Glomerular endothelial cell (primary cell): Measurements from ENCODE around the gene ZNF280B. TPM values are rescaled to one million over a fixed set of nuclear protein-coding genes. Genes with fewer than 3 reads are reported as not detected.
"Not testable (repeated sequence)": the region's sequence is repeated elsewhere in the genome, so short reads cannot be mapped to it uniquely, and the experiment has no call there.

Experiments
- DNase-seq: peaks from one replicate; pipeline ENCODE4 v3.0.0-alpha.2; 2011; ENCODE audit warnings: low read depth, low spot score; ENCODE audit errors: extremely low read depth
- total RNA-seq: library from RNA; depleted of rRNA; stranded (reverse); fragments of >200 nt; gene quantifications from 2 replicates; pipeline ENCODE4 v1.2.3, GENCODE V29; 2015

ZNF280B gene
- total RNA-seq, 1 donor from 2014 or later: 2.5 TPM

GRCh38 chr22:22465782-22466181, 42.8 kb downstream of the ZNF280B start:
- no peak for DNase-seq

GRCh38 chr22:22465094-22465602, 43.4 kb downstream of the ZNF280B start:
- no peak for DNase-seq

GRCh38 chr22:22464541-22465054, 43.9 kb downstream of the ZNF280B start:
- no peak for DNase-seq

GRCh38 chr22:22463855-22464540, 44.5 kb downstream of the ZNF280B start:
- peak; percentile 33 for DNase-seq

GRCh38 chr22:22462813-22463567, 45.6 kb downstream of the ZNF280B start:
- no peak for DNase-seq

- DNase-seq: no peak
Measured at GRCh38 chr22:22461583-22461982, 47.0 kb downstream of the ZNF280B start.

- no peak for DNase-seq
Measured at GRCh38 chr22:22461111-22461510, 47.4 kb downstream of the ZNF280B start.

GRCh38 chr22:22460635-22461034, 47.9 kb downstream of the ZNF280B start:
- no peak for DNase-seq

GRCh38 chr22:22460060-22460459, 48.5 kb downstream of the ZNF280B start:
- no peak for DNase-seq

GRCh38 chr22:22458896-22459588, 49.5 kb downstream of the ZNF280B start:
- no peak for DNase-seq

- no peak for DNase-seq
Measured at GRCh38 chr22:22458387-22458786, 50.2 kb downstream of the ZNF280B start.

- no peak for DNase-seq
Measured at GRCh38 chr22:22454997-22455396, 53.5 kb downstream of the ZNF280B start.

- no peak for DNase-seq
Measured at GRCh38 chr22:22452996-22453686, 55.4 kb downstream of the ZNF280B start.

- no peak for DNase-seq
Measured at GRCh38 chr22:22452211-22452610, 56.3 kb downstream of the ZNF280B start.

- DNase-seq: no peak
Measured at GRCh38 chr22:22450343-22450839, 58.2 kb downstream of the ZNF280B start.

GRCh38 chr22:22449819-22450218, 58.7 kb downstream of the ZNF280B start:
- no peak for DNase-seq

GRCh38 chr22:22446517-22446916, 62.0 kb downstream of the ZNF280B start:
- no peak for DNase-seq

- DNase-seq: not testable (repeated sequence)
Measured at GRCh38 chr22:22444007-22444589, 64.4 kb downstream of the ZNF280B start.

- no peak for DNase-seq
Measured at GRCh38 chr22:22442928-22443709, 65.4 kb downstream of the ZNF280B start.
